ENCODE data around the gene PYCR2. TPM values are rescaled to one million over a fixed set of nuclear protein-coding genes. Genes with fewer than 3 reads are reported as not detected.

PYCR2 gene
- total and polyA plus RNA-seq, 2 donors, result 19.5 to 100 TPM

DNA sequence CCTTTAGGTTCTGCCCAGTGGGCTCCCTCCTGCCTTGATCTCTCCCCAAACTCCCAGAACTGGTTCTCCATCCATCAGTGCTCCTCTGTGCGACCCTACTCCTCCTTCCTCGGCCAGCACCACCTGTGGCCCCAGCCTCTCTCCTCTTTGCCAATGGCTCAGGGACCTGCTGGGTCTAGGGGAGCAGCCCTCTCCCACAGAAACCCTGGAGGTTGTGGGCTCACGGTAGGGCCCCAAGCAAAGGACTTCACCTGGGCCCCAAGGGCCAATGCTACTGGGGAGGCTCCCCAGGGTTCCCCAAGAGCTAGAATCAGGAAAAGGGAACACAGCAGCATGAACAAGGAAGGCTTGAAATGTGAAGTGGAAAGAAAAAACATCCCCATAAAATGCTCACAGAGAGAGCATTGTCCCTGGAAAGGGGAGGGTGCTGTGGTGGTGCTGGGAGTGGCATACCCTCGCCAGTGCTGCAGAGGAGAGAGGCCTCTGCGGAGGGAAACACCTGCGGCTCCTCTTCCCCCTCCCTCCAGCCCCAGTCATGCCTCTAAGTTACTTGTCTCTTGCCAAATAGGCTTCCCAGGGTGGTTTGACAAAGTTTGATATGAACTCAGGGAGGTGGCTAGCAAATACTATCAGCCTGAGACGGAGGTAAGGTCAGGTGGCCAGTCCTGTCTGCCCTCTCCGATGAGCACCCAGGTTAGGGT, 44.4 kb downstream of the PYCR2 start:
- Histone ChIP-seq H3K4me1 (ENCODE audit: insufficient read depth) (no peaks in the 10 kb centered on the region), H3K36me3 (ENCODE audit: insufficient read depth) (no peaks in the 10 kb centered on the region), H3K27ac (ENCODE audit: low read depth) (peak overlapping the region; percentile 28), H3K4me3 (ENCODE audit: low read depth, low read length) (no peak overlapping the region)
- WGBS, result 76% methylated on average over 8 of the region's 8 CpGs
- no peak for DNase-seq (ENCODE audit: extremely low spot score)

DNA sequence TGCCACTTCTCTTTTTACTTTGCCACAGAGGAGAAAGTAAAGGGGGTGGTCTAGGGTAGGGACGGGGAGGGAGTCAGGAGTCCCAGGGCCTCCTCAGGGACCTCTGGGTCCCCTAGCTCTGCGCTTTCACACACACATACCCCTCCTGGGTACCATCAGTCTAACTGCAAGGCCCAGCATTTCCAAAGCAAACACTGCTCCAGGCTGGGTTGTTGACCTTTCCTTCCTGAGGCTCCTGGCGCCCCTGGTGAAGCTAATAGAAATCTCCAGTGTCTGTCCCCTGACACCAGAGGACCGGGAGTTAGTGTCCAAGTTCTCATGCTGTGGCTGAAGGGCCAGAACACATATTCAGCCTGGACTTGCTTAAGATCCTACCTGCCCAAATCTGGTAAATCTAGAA, 45.8 kb downstream of the PYCR2 start:
- Histone ChIP-seq H3K36me3 (ENCODE audit: insufficient read depth) (no peaks in the 10 kb centered on the region), H3K27ac (ENCODE audit: low read depth) (no peak overlapping the region), H3K4me3 (ENCODE audit: low read depth, low read length) (no peak overlapping the region), H3K4me1 (ENCODE audit: insufficient read depth) (no peaks in the 10 kb centered on the region)
- WGBS, result 87% methylated on average over 4 of the region's 4 CpGs
- DNase-seq (ENCODE audit: extremely low spot score), result no peak

DNA sequence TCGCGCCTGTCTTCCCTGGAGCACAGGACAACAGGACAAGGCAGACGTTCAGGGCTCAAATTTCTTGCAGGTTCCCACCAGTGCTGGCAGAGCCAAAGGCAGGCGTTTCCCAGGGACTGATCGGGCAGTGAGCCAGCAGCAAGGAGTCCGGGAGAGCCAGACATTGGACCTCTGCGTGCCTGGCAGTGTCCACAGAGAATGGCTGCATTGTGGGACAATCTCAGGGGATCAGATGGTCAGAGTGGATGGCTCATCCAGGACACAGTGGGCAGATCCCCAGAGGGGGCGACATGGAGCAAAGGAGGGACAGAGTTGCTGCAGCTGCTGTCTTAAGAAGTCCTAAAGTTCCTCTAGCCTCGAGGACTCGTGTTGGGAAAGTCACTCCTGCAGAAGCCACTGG, 46.5 kb downstream of the PYCR2 start:
- WGBS, result 41% methylated on average over 10 of the region's 10 CpGs
- Histone ChIP-seq H3K36me3 (ENCODE audit: insufficient read depth) (no peaks in the 10 kb centered on the region), H3K4me1 (ENCODE audit: insufficient read depth) (no peaks in the 10 kb centered on the region), H3K4me3 (ENCODE audit: low read depth, low read length) (no peak overlapping the region), H3K27ac (ENCODE audit: low read depth) (no peak overlapping the region)
- DNase-seq (ENCODE audit: extremely low spot score), result no peak

DNA sequence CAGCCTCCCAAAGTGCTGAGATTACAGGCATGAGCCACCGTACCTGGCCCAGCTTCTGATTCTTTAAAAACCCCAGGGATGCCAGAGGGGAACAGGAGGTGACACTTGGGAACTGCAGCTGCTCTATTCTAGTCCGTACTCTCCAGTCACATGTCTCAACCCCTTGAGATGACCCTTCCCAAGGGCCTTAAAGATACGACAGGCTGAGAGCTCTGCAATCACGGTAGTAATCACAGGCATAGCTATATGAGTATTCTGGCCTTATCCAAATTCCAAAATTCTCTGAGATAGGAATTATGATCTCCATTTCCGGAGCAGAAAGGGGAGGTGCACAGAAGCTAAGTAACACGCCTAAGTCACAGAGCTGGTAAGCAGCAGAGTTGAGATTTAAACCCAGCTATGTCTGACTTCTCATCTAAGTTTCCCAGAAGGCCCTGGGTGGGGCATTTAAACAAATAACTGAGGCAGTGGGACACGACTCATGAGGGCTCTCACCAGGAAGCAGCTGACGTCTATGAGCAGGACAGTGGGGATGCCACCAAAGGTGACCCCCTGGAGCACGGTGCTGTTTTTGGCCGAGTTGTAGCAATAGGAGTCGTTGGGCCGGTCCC, 47.0 kb downstream of the PYCR2 start:
- Histone ChIP-seq H3K4me3 (ENCODE audit: low read depth, low read length) (no peak overlapping the region), H3K27ac (ENCODE audit: low read depth) (no peak overlapping the region), H3K4me1 (ENCODE audit: insufficient read depth) (no peaks in the 10 kb centered on the region), H3K36me3 (ENCODE audit: insufficient read depth) (no peaks in the 10 kb centered on the region)
- DNase-seq (ENCODE audit: extremely low spot score), result no peak
- WGBS, result 77% methylated on average over 12 of the region's 12 CpGs

DNA sequence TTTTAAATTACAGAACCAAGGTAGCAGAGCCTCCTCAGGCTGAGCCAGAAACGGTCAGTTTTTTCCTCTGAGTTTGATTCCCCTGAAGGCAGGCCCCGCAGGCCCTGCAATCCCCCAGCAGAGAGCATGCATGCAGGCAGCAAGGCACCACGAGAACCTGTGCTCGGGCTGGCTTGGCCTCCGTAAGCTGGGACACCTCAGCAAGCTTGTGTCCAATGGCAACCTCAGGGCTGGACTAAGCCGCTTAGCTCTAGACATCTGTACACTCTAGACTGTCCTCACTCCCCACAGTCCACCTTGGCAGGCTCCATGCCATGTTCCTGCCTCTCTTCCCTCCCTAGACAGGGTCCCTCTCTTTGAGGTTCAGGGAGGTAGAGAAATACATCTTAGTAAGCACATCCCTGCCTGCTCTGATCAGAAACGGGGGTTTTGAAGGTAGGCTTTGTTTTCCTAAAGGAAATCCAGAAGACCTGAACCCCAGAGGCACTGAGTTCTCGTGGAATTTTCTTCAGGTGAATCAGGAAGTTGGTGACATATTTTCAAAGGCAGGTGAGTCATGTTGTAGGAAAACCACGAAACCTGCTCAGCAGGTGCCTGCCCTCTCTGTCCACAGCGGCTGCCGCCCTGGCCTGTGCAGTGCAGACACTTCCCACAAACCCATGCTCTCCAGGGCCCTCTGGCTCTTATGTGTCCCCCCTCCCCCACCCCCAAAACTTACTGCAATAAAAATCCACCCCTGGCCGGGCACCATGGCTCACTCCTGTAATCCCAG, 48.8 kb downstream of the PYCR2 start:
- WGBS, result 84% methylated on average over 12 of the region's 12 CpGs
- no peaks in the 10 kb centered on the region for H3K4me1 ChIP-seq (ENCODE audit: insufficient read depth)
- no peaks in the 10 kb centered on the region for H3K36me3 ChIP-seq (ENCODE audit: insufficient read depth)
- H3K27ac ChIP-seq (ENCODE audit: low read depth), result peak overlapping the region; percentile 23
- no peak overlapping the region for H3K4me3 ChIP-seq (ENCODE audit: low read depth, low read length)
- DNase-seq (ENCODE audit: extremely low spot score), result no peak

DNA sequence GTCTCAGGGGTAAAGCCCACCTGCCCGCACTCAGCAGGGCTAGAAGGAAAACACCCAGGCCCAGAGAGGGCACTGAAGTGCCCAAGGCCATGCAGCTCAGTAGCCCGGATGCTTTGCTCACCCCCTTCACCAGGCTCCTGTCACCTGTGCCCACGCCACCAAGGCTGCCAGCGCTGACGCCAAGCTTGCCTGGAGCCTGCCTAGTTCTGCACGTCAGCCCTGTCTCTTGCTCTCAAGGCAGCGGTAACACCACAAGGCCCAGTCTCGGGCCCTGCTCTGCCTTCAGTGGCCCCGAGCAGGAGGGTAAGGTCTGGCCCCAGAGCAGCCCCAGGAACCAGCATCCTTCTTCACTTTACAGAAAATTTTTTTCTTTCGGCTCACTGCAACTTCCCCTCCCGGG, 49.6 kb downstream of the PYCR2 start:
- Histone ChIP-seq H3K36me3 (ENCODE audit: insufficient read depth) (no peaks in the 10 kb centered on the region), H3K4me3 (ENCODE audit: low read depth, low read length) (no peak overlapping the region), H3K4me1 (ENCODE audit: insufficient read depth) (no peaks in the 10 kb centered on the region), H3K27ac (ENCODE audit: low read depth) (no peak overlapping the region)
- WGBS, result 96% methylated on average over 11 of the region's 11 CpGs
- no peak for DNase-seq (ENCODE audit: extremely low spot score)

DNA sequence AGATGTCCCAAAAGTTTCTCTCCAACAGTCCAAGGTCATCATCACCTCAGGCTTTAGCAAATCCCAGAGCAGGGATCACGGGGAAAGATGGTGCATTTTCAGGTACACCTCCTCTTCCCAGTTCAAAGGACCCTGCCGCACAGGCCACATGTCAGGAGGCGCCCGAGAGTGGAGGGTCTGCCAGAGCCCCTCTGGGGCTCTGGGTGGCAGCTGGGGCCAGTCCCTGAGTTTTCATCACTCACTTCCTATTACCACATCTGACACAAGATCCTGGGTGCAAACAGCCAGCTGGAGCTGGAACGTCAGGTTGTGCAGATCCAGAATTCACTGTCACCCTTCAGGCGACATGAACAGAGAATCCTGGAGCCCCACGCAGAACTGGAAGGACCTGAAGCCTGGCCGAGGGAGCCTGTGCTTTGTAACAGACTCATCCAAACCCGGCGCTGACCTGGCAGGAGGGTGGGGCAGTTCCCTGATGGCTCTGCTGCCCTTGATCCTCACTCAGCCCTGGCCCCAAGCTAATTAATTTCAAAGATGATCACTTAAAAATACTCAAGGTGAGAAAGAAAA, 50.7 kb downstream of the PYCR2 start:
- no peaks in the 10 kb centered on the region for H3K36me3 ChIP-seq (ENCODE audit: insufficient read depth)

DNA sequence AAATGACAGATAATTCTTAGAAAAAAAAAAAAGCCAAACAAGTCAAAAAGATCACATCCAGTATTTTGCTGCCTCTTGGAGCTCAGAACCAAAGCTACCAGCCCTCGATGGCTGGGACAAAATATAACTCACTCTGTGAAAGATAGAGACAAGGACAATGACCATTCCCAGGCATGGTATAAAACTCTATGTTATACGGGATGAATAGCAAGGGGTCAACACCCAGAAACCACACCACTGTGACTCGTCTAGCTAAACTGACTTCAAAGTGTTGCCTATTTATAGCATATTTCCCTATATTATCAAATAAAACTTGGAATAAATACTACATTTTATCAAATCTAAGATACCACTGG, 52.0 kb downstream of the PYCR2 start:
- DNase-seq (ENCODE audit: extremely low spot score), result no peak
- no peaks in the 10 kb centered on the region for H3K4me1 ChIP-seq (ENCODE audit: insufficient read depth)
- H3K27ac ChIP-seq (ENCODE audit: low read depth), result no peak overlapping the region
- no peak overlapping the region for H3K4me3 ChIP-seq (ENCODE audit: low read depth, low read length)
- H3K36me3 ChIP-seq (ENCODE audit: insufficient read depth), result no peaks in the 10 kb centered on the region
- WGBS, result 68% methylated on average over 3 of the region's 3 CpGs

More for the DNA sequence above, 50.7 kb downstream of the PYCR2 start:
- Histone ChIP-seq H3K4me3 (ENCODE audit: low read depth, low read length) (no peak overlapping the region), H3K27ac (ENCODE audit: low read depth) (no peak overlapping the region), H3K4me1 (ENCODE audit: insufficient read depth) (no peaks in the 10 kb centered on the region)
- 86% methylated on average over 10 of the region's 10 CpGs for WGBS
- DNase-seq (ENCODE audit: extremely low spot score), result no peak

DNA sequence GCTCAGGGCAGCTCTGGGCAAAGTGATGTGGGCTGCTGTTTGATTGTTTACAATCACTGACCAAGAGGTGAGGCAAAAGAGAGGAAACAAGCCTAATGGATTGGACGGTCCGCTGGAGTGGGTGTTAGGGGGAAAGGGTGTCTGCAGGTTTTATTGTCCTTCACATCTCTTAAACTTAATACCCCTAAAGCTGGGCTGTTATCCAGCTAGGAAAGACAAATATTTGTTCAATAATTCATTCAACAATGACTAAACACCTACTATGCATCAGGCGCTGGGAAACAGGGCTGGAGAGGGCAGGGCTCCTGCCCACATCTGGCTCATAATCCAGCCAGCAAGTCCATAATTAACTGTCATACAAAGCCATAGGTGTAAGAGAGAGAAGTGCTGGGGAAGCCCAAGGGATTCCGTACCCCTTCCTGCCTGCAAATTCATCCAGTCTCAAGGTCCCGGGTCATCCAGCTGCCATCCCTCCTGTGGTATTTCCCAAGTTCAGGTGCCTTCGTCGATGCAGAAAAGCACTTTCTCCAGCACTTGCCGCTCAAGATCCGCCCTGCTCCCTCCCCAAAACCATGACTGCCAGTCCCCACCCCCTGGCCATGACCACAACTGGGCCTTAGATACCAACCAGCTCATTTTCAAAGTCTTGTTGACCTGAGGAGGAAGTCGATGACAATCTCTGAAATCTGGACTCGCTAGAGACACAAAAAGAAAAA, 52.5 kb downstream of the PYCR2 start:
- WGBS, result 64% methylated on average over 11 of the region's 11 CpGs
- Histone ChIP-seq H3K4me1 (ENCODE audit: insufficient read depth) (no peaks in the 10 kb centered on the region), H3K36me3 (ENCODE audit: insufficient read depth) (no peaks in the 10 kb centered on the region), H3K4me3 (ENCODE audit: low read depth, low read length) (no peak overlapping the region), H3K27ac (ENCODE audit: low read depth) (no peak overlapping the region)
- DNase-seq (ENCODE audit: extremely low spot score), result no peak

DNA sequence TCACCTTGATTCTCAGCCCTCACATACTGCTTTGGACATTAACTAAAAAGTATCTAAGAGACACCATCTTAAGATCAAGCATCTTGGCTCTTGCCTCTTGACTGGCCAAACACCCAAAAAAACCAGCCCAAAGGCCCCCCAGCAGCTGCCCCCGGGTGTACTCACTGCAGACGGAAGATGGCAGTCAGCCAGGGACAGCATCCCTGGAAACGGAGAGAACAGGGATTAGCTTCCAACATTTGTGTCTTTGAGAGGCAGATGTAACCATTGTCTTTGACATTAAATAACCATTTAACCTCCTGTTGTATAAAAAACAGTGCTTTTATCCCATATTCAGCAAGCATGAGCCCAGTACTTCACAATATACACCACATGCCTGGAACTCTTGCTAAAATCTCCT, 53.1 kb downstream of the PYCR2 start:
- Histone ChIP-seq H3K4me3 (ENCODE audit: low read depth, low read length) (no peak overlapping the region), H3K36me3 (ENCODE audit: insufficient read depth) (no peaks in the 10 kb centered on the region), H3K27ac (ENCODE audit: low read depth) (no peak overlapping the region), H3K4me1 (ENCODE audit: insufficient read depth) (no peaks in the 10 kb centered on the region)
- WGBS, result 26% methylated on average over 3 of the region's 3 CpGs
- no peak for DNase-seq (ENCODE audit: extremely low spot score)

Small RNA genes lying within 50 kb of the gene (small RNA-seq; reads per million reads assigned to genes)
- not detected for gene AL117348.1
- not detected for gene NDUFA3P3

Other genes starting within 250 kb of the PYCR2 start
- gene SRP9, start 146.4 kb downstream of the PYCR2 start, total RNA-seq, result 389 TPM
- gene SRP9, start 146.4 kb downstream of the PYCR2 start, polyA plus RNA-seq, result 236 TPM
- gene EPHX1, start 114.1 kb downstream of the PYCR2 start, total RNA-seq, result 18.1 TPM
- 156 TPM for gene EPHX1, start 114.1 kb downstream of the PYCR2 start, polyA plus RNA-seq
- 53.7 TPM for gene TMEM63A, start 41.9 kb downstream of the PYCR2 start, total RNA-seq
- 28.1 TPM for gene TMEM63A, start 41.9 kb downstream of the PYCR2 start, polyA plus RNA-seq
- 0.79 TPM for gene LEFTY1, start 35.1 kb downstream of the PYCR2 start, total RNA-seq
- gene LEFTY1, start 35.1 kb downstream of the PYCR2 start, polyA plus RNA-seq, result 0.35 TPM
- gene LEFTY2, start 17.0 kb upstream of the PYCR2 start, total RNA-seq, result 3.9 TPM
- 0.34 TPM for gene LEFTY2, start 17.0 kb upstream of the PYCR2 start, polyA plus RNA-seq
- gene SDE2, start 75.1 kb upstream of the PYCR2 start, total RNA-seq, result 30.1 TPM
- gene SDE2, start 75.1 kb upstream of the PYCR2 start, polyA plus RNA-seq, result 14.2 TPM
- gene H3-3A, start 138.5 kb upstream of the PYCR2 start, total RNA-seq, result 430 TPM
- gene H3-3A, start 138.5 kb upstream of the PYCR2 start, polyA plus RNA-seq, result 519 TPM